A549 treated with DMSO at 1 μM for 4 hours (cell line): Measurements from ENCODE around the gene OR51B6. TPM values are rescaled to one million over a fixed set of nuclear protein-coding genes. Genes with fewer than 3 reads are reported as not detected.

Experiments
- total RNA-seq: library from RNA; stranded (reverse); fragments of 200-300 nt; extraction: Qiagen RNA extraction; gene quantifications from 5 replicates; pipeline ENCODE4 v1.2.3, GENCODE V29; 2022; ENCODE audit warnings: low read depth

OR51B6 gene
- total RNA-seq: not detected in 5 replicates

GRCh38 chr11:5351208-5351607 is at the start of gene OR51B6:
Gene OR51B6, plus strand, starts transcription at chr11:5351508. Its CDS starts 0 bp downstream, at chr11:5351508.

GRCh38 chr11:5301846-5302245 is 49.5 kb upstream of the OR51B6 start, which contains the start of gene OR51B4:
Gene OR51B4, minus strand, starts transcription at chr11:5301946. Its CDS starts 0 bp downstream, at chr11:5301946.

GRCh38 chr11:5324197-5324596 is 27.1 kb upstream of the OR51B6 start, which contains the start of gene OR51B2:
Gene OR51B2, minus strand, starts transcription at chr11:5324297. Its CDS starts 0 bp downstream, at chr11:5324297.

GRCh38 chr11:5343474-5344335 is 7.6 kb upstream of the OR51B6 start, which contains the start of gene OR51B5:
Gene OR51B5, minus strand, starts transcription at chr11:5343524. Its CDS starts 0 bp downstream, at chr11:5343524.

GRCh38 chr11:5383576-5383975 is 32.3 kb downstream of the OR51B6 start, which contains the start of gene OR51M1:
Gene OR51M1, plus strand, starts transcription at chr11:5383812. Its CDS starts 5,587 bp downstream, at chr11:5389399.

Other genes starting within 250 kb of the OR51B6 start
- gene OR52A5, start 213.2 kb upstream of the OR51B6 start, total RNA-seq: not detected in 5 replicates
- gene OR52A1, start 196.8 kb upstream of the OR51B6 start, total RNA-seq: not detected in 5 replicates
- gene OR51V1, start 150.8 kb upstream of the OR51B6 start, total RNA-seq: not detected in 5 replicates
- not detected in 5 replicates for gene HBB, start 124.4 kb upstream of the OR51B6 start, total RNA-seq
- not detected in 5 replicates for gene HBD, start 117.0 kb upstream of the OR51B6 start, total RNA-seq
- not detected in 5 replicates for gene HBG1, start 101.7 kb upstream of the OR51B6 start, total RNA-seq
- not detected in 5 replicates for gene HBG2, start 96.7 kb upstream of the OR51B6 start, total RNA-seq
- gene HBE1, start 81.6 kb upstream of the OR51B6 start, total RNA-seq: not detected in 5 replicates
- gene OR51B4, start 49.6 kb upstream of the OR51B6 start, total RNA-seq: not detected in 5 replicates
- gene OR51B2, start 27.2 kb upstream of the OR51B6 start, total RNA-seq: not detected in 5 replicates
- gene OR51B5, start 8.0 kb upstream of the OR51B6 start, total RNA-seq: not detected in 5 replicates
- gene OR51M1, start 32.3 kb downstream of the OR51B6 start, total RNA-seq: not detected in 5 replicates
- gene OR51Q1, start 70.6 kb downstream of the OR51B6 start, total RNA-seq: not detected in 5 replicates
- gene OR51I1, start 90.0 kb downstream of the OR51B6 start, total RNA-seq: not detected in 5 replicates
- gene OR51I2, start 97.8 kb downstream of the OR51B6 start, total RNA-seq: not detected in 5 replicates
- gene OR52D1, start 137.2 kb downstream of the OR51B6 start, total RNA-seq: not detected in 5 replicates
- not detected in 5 replicates for gene UBQLN3, start 158.4 kb downstream of the OR51B6 start, total RNA-seq
- gene UBQLNL, start 165.2 kb downstream of the OR51B6 start, total RNA-seq: 0.03 TPM in 2 of 5 replicates, not detected in the others
- gene OR52H1, start 197.0 kb downstream of the OR51B6 start, total RNA-seq: not detected in 5 replicates
- not detected in 5 replicates for gene OR52B6, start 229.4 kb downstream of the OR51B6 start, total RNA-seq
- gene TRIM6, start 245.1 kb downstream of the OR51B6 start, total RNA-seq: 11.4 to 16.0 TPM (median 13.3 TPM) in 5 replicates